Measurements from ENCODE around the gene EIF5B.
"Not testable (repeated sequence)": the region's sequence is repeated elsewhere in the genome, so short reads cannot be mapped to it uniquely, and the experiment has no call there.

The EIF5B gene, protein sequence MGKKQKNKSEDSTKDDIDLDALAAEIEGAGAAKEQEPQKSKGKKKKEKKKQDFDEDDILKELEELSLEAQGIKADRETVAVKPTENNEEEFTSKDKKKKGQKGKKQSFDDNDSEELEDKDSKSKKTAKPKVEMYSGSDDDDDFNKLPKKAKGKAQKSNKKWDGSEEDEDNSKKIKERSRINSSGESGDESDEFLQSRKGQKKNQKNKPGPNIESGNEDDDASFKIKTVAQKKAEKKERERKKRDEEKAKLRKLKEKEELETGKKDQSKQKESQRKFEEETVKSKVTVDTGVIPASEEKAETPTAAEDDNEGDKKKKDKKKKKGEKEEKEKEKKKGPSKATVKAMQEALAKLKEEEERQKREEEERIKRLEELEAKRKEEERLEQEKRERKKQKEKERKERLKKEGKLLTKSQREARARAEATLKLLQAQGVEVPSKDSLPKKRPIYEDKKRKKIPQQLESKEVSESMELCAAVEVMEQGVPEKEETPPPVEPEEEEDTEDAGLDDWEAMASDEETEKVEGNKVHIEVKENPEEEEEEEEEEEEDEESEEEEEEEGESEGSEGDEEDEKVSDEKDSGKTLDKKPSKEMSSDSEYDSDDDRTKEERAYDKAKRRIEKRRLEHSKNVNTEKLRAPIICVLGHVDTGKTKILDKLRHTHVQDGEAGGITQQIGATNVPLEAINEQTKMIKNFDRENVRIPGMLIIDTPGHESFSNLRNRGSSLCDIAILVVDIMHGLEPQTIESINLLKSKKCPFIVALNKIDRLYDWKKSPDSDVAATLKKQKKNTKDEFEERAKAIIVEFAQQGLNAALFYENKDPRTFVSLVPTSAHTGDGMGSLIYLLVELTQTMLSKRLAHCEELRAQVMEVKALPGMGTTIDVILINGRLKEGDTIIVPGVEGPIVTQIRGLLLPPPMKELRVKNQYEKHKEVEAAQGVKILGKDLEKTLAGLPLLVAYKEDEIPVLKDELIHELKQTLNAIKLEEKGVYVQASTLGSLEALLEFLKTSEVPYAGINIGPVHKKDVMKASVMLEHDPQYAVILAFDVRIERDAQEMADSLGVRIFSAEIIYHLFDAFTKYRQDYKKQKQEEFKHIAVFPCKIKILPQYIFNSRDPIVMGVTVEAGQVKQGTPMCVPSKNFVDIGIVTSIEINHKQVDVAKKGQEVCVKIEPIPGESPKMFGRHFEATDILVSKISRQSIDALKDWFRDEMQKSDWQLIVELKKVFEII

DNA sequence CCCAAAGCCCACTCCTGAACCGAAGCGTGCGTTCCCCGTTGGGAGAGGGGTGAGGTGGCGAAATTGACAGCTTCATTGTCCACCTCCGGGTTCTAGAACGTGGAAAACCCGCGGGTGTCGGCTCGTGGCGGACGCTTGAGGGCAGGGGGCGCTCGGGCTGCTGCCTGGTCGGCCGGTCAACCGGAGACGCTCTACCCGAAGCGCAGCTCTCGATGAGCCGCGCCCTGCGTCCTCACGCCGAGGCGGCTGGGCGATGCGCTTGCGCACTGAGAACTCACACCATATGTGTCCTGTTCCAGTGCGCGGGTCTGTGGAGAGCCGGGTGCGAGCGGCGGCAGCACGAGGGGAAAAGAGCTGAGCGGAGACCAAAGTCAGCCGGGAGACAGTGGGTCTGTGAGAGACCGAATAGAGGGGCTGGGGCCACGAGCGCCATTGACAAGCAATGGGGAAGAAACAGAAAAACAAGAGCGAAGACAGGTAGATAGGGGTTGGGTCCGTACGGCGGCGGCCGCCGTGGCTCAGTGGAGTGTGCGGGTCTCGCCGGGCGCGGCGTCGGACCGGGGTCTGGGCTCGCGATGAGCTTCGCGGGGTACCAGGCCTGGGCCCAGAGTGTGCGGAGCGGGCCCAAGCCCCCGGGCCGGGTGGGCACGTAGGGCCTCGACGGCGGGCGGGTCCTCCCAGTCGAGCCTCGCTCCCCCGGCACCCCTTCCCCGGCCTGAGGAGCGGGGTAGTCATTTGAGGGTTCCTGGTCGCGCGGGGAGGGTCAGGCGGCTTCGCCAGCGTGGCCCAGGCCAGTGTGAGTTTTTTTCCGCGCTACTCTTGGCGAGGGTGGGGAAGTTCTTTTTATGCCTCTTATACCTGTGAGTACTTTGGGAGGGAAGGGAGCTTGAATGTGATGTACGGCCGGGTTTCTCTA lies at the start of gene EIF5B:
Gene EIF5B, plus strand, starts transcription at position 277 of the 916 bp plus-strand sequence. Its CDS starts 166 bp downstream, at position 443.
- H3K27me3 ChIP-seq (ENCODE audit: control insufficient read depth, insufficient read depth, low read length): no peaks in the 10 kb centered on the region
- peak within 1 kb of the TSS; percentile 100 for H3K4me3 ChIP-seq (ENCODE audit: low read depth, low read length)
- peak within 1 kb of the TSS; percentile 50 for H3K9ac ChIP-seq (ENCODE audit: low read depth, low read length)
- H3K9me3 ChIP-seq (ENCODE audit: control insufficient read depth, insufficient read depth, low read length): no peaks in the 10 kb centered on the region
- peaks cover 2% of the 10 kb centered on the region for H3K4me1 ChIP-seq (ENCODE audit: control insufficient read depth, insufficient read depth, low read length)
- peaks cover 6% of the 10 kb centered on the region for H3K36me3 ChIP-seq (ENCODE audit: control insufficient read depth, insufficient read depth, low read length)

DNA sequence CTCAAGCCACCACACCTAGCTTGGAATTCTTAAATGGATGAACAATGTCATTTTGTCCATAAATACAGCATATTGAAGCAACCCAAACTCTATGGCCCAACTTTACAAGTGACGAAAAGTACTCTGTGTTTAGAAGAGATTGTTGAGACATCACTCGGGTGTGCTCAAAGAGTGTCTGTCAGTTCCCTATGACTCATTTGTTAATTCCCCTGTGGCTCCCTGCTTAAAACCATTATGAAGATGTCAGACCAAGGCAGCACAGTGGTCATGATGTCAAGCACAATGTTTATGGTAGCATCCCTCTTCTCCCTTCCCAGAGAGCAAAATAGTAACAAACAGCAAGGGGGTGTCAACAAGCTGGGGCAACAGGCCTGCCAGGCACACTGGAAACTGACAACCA lies 39.2 kb upstream of the EIF5B start:
- Histone ChIP-seq H3K4me3 (ENCODE audit: low read depth, low read length) (no peak overlapping the region), H3K27me3 (ENCODE audit: control insufficient read depth, insufficient read depth, low read length) (no peaks in the 10 kb centered on the region), H3K36me3 (ENCODE audit: control insufficient read depth, insufficient read depth, low read length) (no peaks in the 10 kb centered on the region), H3K4me1 (ENCODE audit: control insufficient read depth, insufficient read depth, low read length) (no peaks in the 10 kb centered on the region), H3K9me3 (ENCODE audit: control insufficient read depth, insufficient read depth, low read length) (no peaks in the 10 kb centered on the region), H3K9ac (ENCODE audit: low read depth, low read length) (no peak overlapping the region)

DNA sequence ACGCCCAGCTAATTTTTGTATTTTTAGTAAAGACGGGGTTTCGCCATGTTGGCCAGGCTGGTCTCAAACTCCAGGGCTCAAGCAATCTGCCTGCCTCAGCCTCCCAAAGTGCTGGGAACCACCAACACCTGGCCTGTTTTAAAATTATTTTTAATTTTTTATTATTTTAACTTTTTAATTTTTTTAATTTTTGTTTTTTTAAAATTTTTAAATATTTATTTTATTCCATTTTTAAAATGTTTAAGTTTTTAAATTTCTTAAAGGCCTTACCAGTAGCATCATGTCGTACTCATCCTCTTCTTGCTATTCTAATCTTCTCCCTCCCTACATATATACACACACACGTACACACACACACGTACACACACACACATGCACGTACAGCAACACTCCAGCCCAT lies 37.6 kb upstream of the EIF5B start:
- no peak overlapping the region for H3K4me3 ChIP-seq (ENCODE audit: low read depth, low read length)
- no peak overlapping the region for H3K9ac ChIP-seq (ENCODE audit: low read depth, low read length)
- H3K36me3 ChIP-seq (ENCODE audit: control insufficient read depth, insufficient read depth, low read length): no peaks in the 10 kb centered on the region
- no peaks in the 10 kb centered on the region for H3K9me3 ChIP-seq (ENCODE audit: control insufficient read depth, insufficient read depth, low read length)
- H3K4me1 ChIP-seq (ENCODE audit: control insufficient read depth, insufficient read depth, low read length): no peaks in the 10 kb centered on the region
- no peaks in the 10 kb centered on the region for H3K27me3 ChIP-seq (ENCODE audit: control insufficient read depth, insufficient read depth, low read length)

DNA sequence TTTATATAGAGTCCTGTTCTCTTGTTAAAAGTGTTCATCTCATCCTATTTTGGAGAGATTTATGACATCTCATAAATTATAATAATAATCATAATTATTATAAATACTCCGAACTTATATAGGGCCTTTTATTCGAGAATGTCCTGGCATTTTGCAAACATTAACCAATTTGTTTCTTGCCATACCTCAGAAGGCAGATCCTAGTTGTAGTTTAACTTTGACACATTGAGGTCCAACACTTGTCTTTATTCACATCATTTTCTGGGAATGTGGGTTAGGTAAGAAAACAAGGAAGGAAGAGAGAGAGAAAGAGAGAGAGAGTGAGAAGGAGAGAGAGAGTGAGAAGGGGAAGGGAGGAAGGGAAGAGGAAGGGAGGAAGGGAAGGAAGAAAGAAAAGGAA lies 36.1 kb upstream of the EIF5B start, which contains the start of gene LYG1:
Gene LYG1, minus strand, starts transcription at position 101 of the 400 bp plus-strand sequence. CDS start 5,527 bp downstream, outside the sequence.
- H3K4me1 ChIP-seq (ENCODE audit: control insufficient read depth, insufficient read depth, low read length); H3K9ac ChIP-seq (ENCODE audit: low read depth, low read length); H3K4me3 ChIP-seq (ENCODE audit: low read depth, low read length); H3K9me3 ChIP-seq (ENCODE audit: control insufficient read depth, insufficient read depth, low read length); H3K36me3 ChIP-seq (ENCODE audit: control insufficient read depth, insufficient read depth, low read length); H3K27me3 ChIP-seq (ENCODE audit: control insufficient read depth, insufficient read depth, low read length): not testable (repeated sequence)

DNA sequence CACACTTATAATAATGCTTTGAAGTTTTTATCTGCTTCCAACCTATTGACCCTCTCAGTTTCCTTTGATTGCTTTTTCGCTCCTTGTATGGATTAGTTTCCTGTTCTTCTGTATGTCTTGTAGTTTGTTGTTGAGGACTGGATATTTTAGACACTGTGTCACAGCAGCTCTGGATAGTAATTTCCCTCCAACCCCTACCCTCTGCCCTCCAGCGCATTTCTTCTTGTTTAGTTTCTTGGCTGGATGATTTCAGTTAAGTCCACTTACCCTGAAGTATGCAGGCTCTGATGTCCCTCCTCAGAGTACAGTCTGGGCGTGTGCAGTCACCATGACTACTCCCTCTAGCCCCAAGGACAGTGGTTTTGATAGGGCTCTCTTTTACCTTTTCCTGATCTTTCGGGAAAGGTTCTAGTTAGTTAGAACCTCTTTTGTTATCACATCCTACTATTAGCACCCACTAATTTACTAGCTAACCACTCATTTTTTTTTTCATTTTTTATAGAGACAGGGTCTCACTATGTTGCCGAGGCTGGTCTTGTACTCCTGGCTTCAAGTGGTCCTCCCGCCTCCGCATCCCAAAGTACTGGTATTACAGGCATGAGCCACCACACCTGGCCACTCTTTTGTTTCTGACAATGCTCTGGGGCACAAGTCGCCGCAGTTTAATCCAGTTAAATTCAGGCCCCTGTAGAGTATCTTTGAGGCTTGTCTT lies 19.9 kb upstream of the EIF5B start:
- Histone ChIP-seq H3K4me3 (ENCODE audit: low read depth, low read length) (no peak overlapping the region), H3K27me3 (ENCODE audit: control insufficient read depth, insufficient read depth, low read length) (no peaks in the 10 kb centered on the region), H3K4me1 (ENCODE audit: control insufficient read depth, insufficient read depth, low read length) (no peaks in the 10 kb centered on the region), H3K9me3 (ENCODE audit: control insufficient read depth, insufficient read depth, low read length) (no peaks in the 10 kb centered on the region), H3K9ac (ENCODE audit: low read depth, low read length) (no peak overlapping the region), H3K36me3 (ENCODE audit: control insufficient read depth, insufficient read depth, low read length) (peaks cover 21% of the 10 kb centered on the region)

DNA sequence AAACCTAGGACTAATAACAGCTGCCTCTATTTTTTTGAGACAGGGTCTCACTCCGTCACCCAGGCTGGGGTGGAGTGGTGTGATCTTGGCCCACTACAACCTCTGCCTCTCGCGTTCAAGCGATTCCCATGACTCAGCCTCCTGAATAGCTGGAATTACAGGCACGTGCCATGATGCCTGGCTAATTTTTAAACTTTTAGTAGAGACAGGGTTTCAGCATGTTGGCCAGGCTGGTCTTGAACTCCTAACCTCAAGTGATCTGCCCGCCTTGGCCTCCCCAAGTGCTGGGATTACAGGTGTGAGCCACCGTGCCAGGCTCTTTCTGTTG lies 19.4 kb upstream of the EIF5B start:
- H3K36me3 ChIP-seq (ENCODE audit: control insufficient read depth, insufficient read depth, low read length): peaks cover 21% of the 10 kb centered on the region
- not testable (repeated sequence) for H3K9ac ChIP-seq (ENCODE audit: low read depth, low read length); H3K4me1 ChIP-seq (ENCODE audit: control insufficient read depth, insufficient read depth, low read length); H3K27me3 ChIP-seq (ENCODE audit: control insufficient read depth, insufficient read depth, low read length); H3K9me3 ChIP-seq (ENCODE audit: control insufficient read depth, insufficient read depth, low read length); H3K4me3 ChIP-seq (ENCODE audit: low read depth, low read length)

DNA sequence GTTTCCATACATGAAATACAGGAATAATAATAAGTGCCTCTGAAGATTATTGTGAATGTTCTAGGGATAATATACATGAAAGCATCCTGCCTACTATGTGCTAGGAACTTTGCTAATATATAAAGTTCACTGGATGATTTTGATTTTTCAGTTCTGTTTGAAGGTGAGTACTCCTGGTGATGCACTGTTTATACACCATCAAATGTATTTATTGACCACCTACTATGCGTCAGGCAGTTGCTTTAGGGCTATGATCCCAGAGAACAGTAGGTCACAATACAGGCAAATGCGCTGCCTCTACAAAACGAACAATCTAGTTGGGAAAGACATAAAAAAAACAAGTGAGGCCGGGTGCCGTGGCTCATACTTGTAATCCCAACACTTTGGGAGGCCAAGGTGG lies 11.8 kb upstream of the EIF5B start:
- H3K4me1 ChIP-seq (ENCODE audit: control insufficient read depth, insufficient read depth, low read length): no peaks in the 10 kb centered on the region
- H3K36me3 ChIP-seq (ENCODE audit: control insufficient read depth, insufficient read depth, low read length): peaks cover 20% of the 10 kb centered on the region
- H3K9ac ChIP-seq (ENCODE audit: low read depth, low read length): no peak overlapping the region
- no peaks in the 10 kb centered on the region for H3K27me3 ChIP-seq (ENCODE audit: control insufficient read depth, insufficient read depth, low read length)
- no peak overlapping the region for H3K4me3 ChIP-seq (ENCODE audit: low read depth, low read length)
- H3K9me3 ChIP-seq (ENCODE audit: control insufficient read depth, insufficient read depth, low read length): no peaks in the 10 kb centered on the region

DNA sequence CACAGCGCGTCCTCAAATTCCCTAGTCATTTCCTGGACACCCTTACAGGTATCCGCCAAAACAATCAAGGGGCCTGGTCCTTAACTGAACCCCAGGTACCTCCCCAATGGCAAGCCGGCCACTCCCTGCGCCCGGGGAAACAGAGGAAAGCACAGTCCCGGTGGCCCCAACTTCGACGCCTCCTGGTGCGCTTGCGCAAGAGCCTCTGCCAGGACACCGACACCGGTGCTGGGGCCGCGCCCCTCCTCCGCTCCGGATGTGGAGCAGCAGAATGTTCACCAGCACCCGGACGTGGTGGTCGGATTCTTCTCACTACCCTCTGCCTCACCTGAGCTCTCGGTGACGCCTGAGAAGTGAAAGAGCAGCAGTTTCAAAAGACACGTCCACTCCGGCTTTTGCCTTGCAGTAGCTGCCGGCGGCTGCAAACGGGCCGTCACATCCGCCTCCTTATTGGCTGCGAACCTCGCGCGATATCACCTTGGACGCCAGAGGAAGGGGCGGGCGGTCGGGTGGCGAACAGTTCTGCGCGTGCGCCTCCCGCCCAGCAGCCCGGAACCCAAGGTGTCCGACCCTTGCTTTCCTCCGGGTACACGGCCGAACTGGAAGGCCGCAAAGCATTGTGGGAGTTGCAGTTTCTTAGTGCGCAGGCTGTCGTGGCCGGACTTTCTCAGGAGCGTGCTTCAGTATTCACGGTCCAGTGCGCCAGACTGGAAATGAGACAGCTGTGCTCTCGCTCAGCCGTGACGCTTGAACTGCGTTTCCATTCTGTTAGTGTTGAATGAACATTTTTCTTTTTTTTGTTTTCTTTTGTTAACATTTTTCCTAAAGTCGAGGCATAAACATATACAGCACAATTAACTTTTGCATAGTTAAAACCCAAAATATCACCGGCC lies 1.0 kb upstream of the EIF5B start, which contains the start of gene TXNDC9:
Gene TXNDC9, minus strand, starts transcription at position 423 of the 893 bp plus-strand sequence. CDS start 3,123 bp downstream, outside the sequence.
- Histone ChIP-seq H3K36me3 (ENCODE audit: control insufficient read depth, insufficient read depth, low read length) (peaks cover 15% of the 10 kb centered on the region), H3K9ac (ENCODE audit: low read depth, low read length) (peak within 1 kb of the TSS; percentile 98), H3K9me3 (ENCODE audit: control insufficient read depth, insufficient read depth, low read length) (no peaks in the 10 kb centered on the region), H3K4me1 (ENCODE audit: control insufficient read depth, insufficient read depth, low read length) (peaks cover 2% of the 10 kb centered on the region), H3K4me3 (ENCODE audit: low read depth, low read length) (peak within 1 kb of the TSS; percentile 100), H3K27me3 (ENCODE audit: control insufficient read depth, insufficient read depth, low read length) (no peaks in the 10 kb centered on the region)

DNA sequence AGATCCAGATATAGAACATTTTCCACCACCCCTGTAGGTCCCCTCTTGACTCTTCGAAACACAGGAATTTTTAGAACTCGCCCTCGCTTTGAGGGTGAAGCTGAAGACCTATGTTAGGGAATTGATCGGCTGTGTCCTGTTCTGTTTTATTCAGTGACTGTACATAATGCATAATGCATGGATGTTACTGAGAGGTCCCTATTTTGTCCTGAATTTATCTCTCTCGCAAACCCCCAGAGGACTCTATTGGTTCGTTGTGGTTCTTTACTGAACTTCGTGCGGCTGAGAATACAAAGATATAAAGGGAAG lies 431 bp upstream of the EIF5B start:
- peaks cover 2% of the 10 kb centered on the region for H3K4me1 ChIP-seq (ENCODE audit: control insufficient read depth, insufficient read depth, low read length)
- H3K9ac ChIP-seq (ENCODE audit: low read depth, low read length): peak overlapping the region; percentile 50
- H3K9me3 ChIP-seq (ENCODE audit: control insufficient read depth, insufficient read depth, low read length): no peaks in the 10 kb centered on the region
- H3K27me3 ChIP-seq (ENCODE audit: control insufficient read depth, insufficient read depth, low read length): no peaks in the 10 kb centered on the region
- peaks cover 12% of the 10 kb centered on the region for H3K36me3 ChIP-seq (ENCODE audit: control insufficient read depth, insufficient read depth, low read length)
- H3K4me3 ChIP-seq (ENCODE audit: low read depth, low read length): peak overlapping the region; percentile 100
